C4-2B (cell line): ENCODE results near the gene MRPL32.

Experiments used
- H3K27ac ChIP-seq: fragments of 450-650 bp; 2 replicates; pipeline ENCODE4 v1.5.1; 2017
- ZFX ChIP-seq: fragments of 450-650 bp; IDR thresholded peaks from 2 replicates; pipeline ENCODE4 v1.6.1; 2017
- TF ChIP-seq, protein P1 (sequence below): fragments of 450-650 bp; conservative IDR thresholded peaks from 2 replicates; pipeline ENCODE4 v1.5.1; 2017; ENCODE audit warnings: mild to moderate bottlenecking

The MRPL32 gene

DNA sequence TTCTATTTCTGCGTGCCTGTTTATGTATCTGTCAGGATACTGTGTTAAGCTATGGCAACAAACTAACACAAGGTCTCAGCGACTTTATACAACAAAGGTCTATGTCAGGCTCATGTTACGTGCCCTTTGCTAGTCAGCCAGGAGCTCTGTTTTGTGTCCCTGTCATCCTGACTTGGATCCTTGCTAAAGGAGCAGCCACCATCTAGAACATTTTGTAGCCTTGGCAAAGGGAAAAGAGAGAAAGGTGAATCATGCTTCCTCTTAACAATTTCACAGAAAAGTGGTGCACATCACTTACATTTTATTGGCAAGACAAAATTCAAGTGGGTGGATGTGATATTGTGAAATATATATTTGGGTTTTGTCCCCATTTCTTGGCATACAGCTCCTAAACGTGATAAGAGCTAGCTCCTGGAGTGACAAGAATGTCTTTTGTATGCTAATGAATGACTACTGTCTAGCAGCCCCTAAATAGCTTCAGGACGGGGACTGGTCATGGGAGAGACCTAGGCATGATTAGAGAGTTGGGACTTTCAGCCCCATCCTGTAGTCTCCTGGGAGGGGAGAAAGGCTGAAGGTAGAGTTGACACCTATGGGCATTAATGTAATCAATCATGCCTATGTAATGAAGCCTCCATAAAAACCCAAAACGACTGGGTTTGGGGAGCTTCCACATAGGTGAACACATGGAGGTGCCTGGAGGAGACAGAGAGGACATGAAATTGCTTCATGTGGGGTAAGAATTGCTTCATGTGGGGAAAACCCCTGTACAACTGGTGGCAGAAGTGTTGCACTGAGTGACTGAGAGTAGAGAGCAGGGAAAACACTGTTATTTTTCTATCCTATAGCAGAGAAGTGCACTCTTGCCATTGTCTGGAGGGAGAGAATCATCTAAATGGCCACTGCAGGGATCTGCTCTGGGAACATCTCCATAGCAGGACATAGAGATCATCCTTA lies 33.0 kb downstream of the MRPL32 start:
- H3K27ac ChIP-seq: no peak overlapping the region
- TF ChIP-seq, protein P1, sequence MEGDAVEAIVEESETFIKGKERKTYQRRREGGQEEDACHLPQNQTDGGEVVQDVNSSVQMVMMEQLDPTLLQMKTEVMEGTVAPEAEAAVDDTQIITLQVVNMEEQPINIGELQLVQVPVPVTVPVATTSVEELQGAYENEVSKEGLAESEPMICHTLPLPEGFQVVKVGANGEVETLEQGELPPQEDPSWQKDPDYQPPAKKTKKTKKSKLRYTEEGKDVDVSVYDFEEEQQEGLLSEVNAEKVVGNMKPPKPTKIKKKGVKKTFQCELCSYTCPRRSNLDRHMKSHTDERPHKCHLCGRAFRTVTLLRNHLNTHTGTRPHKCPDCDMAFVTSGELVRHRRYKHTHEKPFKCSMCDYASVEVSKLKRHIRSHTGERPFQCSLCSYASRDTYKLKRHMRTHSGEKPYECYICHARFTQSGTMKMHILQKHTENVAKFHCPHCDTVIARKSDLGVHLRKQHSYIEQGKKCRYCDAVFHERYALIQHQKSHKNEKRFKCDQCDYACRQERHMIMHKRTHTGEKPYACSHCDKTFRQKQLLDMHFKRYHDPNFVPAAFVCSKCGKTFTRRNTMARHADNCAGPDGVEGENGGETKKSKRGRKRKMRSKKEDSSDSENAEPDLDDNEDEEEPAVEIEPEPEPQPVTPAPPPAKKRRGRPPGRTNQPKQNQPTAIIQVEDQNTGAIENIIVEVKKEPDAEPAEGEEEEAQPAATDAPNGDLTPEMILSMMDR: no peak
- no peak for TF ChIP-seq ZFX

GRCh38 chr7:42967391-42967790 lies 35.2 kb downstream of the MRPL32 start:
- TF ChIP-seq, protein P1: no peak
- no peak for TF ChIP-seq ZFX
- H3K27ac ChIP-seq: no peak overlapping the region

DNA sequence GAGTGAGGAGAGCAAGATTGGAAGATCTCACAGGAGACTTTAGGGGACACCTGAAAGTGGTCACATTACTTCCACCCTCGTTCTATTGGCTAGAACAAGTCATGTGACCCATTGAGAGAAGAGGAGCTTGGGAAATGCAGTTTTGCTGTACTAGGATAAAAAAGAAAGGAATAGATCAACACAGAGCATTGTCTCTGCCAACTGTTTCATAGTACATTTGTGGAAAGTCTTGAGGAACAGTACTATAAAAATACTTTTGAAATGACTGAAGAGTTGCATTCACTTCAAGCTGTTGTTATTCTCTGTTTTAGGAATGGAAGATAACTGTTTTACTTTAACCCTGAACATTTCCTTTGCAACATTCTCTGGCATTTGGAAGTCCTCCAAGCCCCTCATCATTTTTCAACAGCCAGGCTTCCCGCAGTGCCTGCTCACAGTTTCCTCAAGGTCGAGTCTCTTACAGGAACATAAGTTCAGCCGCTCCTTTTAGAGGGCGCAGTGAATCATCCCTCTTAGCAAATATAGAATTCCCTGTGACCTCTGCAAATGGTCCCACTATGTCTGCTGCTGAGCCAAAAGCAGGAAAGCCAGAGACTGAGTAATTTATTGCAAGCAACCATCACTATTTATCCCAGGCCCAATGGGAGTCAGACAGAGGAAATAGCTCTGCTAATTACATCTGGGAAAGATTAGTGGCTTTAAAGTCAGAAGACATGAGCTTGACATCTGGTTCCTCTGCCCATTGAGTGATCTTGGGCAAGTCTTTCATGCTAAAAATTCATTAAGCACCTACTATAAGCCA lies 40.7 kb downstream of the MRPL32 start:
- no peak overlapping the region for H3K27ac ChIP-seq
- no peak for TF ChIP-seq ZFX
- TF ChIP-seq, protein P1: no peak

GRCh38 chr7:42976371-42976770 lies 44.2 kb downstream of the MRPL32 start:
- no peak overlapping the region for H3K27ac ChIP-seq
- no peak for TF ChIP-seq ZFX
- TF ChIP-seq, protein P1: no peak

- H3K27ac ChIP-seq: no peak overlapping the region
Observed at GRCh38 chr7:42978496-42978895, 46.3 kb downstream of the MRPL32 start.

DNA sequence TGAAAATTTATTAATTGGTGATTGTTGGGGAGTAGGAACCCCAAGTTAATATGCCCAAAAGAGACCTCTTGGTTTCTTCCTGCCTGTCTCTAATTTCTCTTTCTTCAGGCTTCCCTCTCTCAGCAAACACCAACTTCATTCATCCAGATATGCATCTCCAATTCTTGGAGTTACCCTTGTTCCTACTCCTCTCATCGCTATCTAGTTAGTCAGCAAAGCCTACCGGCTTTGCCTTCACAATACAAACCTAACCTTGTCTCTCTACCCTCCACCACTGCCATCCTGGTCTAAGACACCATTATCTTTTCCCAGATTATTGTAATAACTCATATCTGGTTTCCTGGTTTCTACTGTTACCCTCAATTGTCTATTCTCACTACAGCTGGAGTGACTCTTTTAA lies 47.9 kb downstream of the MRPL32 start:
- no peak for TF ChIP-seq ZFX
- TF ChIP-seq, protein P1: no peak
- no peak overlapping the region for H3K27ac ChIP-seq

More at GRCh38 chr7:42978496-42978895, 46.3 kb downstream of the MRPL32 start:
- TF ChIP-seq, protein P1: no peak
- TF ChIP-seq ZFX: no peak

GRCh38 chr7:42980514-42980913 lies 48.3 kb downstream of the MRPL32 start:
- TF ChIP-seq ZFX: no peak
- TF ChIP-seq, protein P1: no peak
- H3K27ac ChIP-seq: no peak overlapping the region
